Esophagus squamous epithelium (tissue), 5 donors: ENCODE results near the gene PRKAR1B. TPM values are rescaled to one million over a fixed set of nuclear protein-coding genes. Genes with fewer than 3 reads are reported as not detected.

ENCODE experiments used
- DNase-seq: peaks from one replicate; lab custom pipeline; 2025; lab: John Stamatoyannopoulos, UW
- H3K27ac ChIP-seq, 4 donors: fragments of 200-600 bp; sonication (generic); one replicate each; pipeline ENCODE4 v1.5.1; 2016 to 2019; ENCODE audit warnings: mild to moderate bottlenecking in 1 of 4
- H3K27me3 ChIP-seq, 4 donors: fragments of 200-600 bp; sonication (generic); 1 replicate in 3 of 4; 2 replicates in 1 of 4; pipeline versions ENCODE4 v1.5.1 to v1.6.0; 2017 to 2021; ENCODE audit warnings: antibody characterized with exemption in 1 of 4
- H3K36me3 ChIP-seq, 3 donors: fragments of 200-600 bp; sonication (generic); one replicate each; pipeline ENCODE4 v1.5.1; 2016 to 2019
- H3K4me1 ChIP-seq, 3 donors: fragments of 200-600 bp; sonication (generic); one replicate each; pipeline ENCODE4 v1.5.1; 2017 to 2019
- H3K4me3 ChIP-seq, 4 donors: fragments of 200-600 bp; sonication (generic); 1 replicate in 3 of 4; 2 replicates in 1 of 4; pipeline ENCODE4 v1.5.1; 2016 to 2019; ENCODE audit warnings: mild to moderate bottlenecking in 2 of 4, moderate library complexity in 1 of 4
- H3K9me3 ChIP-seq, 3 donors: fragments of 200-600 bp; sonication (generic); one replicate each; pipeline ENCODE4 v1.5.1; 2016 to 2019
- POLR2A ChIP-seq, 4 donors: fragments of 450-650 bp; IDR thresholded peaks; one replicate each; pipeline ENCODE4 v1.6.1; 2017; ENCODE audit warnings: antibody characterized with exemption in 4 of 4, mild to moderate bottlenecking in 4 of 4, moderate library complexity in 3 of 4
- WGBS, 2 donors: methylation state at CpG; one replicate each; pipeline ENCODE4 v1.1.5; 2018; 5-methylcytosine and 5-hydroxymethylcytosine counted together
- intact Hi-C: fragments of 100-400 bp; cut with DNase I; formaldehyde crosslinking; loops from one replicate; pipeline ENCODE4 v1.15.0; 2022
- total RNA-seq, 4 donors: library from RNA; depleted of rRNA; stranded (reverse); fragments of >200 nt; gene quantifications; one replicate each; pipeline ENCODE4 v1.1.0, GENCODE V29; 2016
- TF ChIP-seq, protein P1 (sequence below), 6 experiments: fragments of 450-650 bp in 4 of 6; fragments of 200-600 bp in 2 of 6; sonication (generic) in 2 of 6; IDR thresholded peaks; one replicate each; pipeline ENCODE4 v1.5.1; 2016 to 2019; ENCODE audit warnings: antibody characterized with exemption in 6 of 6, mild to moderate bottlenecking in 4 of 6, moderate library complexity in 4 of 6
- donor health status: DM: yes; HTN: yes; CAD: no.

Gene PRKAR1B
- total RNA-seq, 4 donors from 2014 or later: 10.2 to 13.1 (median 12.5) TPM

DNA sequence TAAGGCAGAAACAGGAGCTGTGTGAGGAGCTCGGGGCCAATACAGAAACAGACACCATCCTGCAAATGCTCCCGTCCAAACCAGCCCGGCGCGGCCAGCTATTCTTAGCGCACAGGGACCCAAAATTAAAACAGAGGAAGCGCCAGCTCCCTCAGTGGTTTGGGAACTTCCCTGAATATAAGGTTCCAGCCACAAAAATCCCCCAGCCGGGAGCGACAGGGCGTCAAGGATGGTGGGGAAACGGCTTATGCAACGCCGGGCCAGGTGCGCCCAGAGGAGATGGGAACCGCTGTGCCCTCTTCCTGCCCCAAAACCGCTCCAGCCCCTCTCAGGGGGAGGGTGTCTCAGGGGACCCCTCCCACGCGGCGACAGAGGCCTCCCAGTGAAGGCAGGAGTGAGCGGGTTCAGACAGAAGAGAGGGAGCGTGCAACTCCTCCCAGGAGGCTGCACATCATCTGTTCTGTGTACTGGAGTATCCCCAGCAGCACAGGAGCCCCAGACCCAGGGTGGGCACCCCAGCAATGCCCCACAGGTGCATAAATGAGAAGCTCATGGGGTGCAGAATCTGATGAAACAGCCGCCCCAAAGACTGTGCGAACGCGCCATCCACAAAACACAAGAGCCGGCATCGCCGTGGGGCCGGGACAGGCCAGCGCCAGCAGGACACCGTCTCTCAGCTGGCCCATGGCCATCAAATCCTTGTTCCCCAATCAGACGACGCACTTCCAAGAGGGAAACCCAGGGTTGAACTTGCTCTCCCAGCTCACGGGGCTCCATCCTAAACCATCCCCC is 133.6 kb downstream of the PRKAR1B start:
- Histone ChIP-seq H3K36me3 (peaks cover 0 to 35% (median 5%) of the 10 kb centered on the region in 3 donors), H3K4me3 (no peak overlapping the region), H3K27ac (peak overlapping the region in 2 of 4 donors; percentile 14 to 25), H3K9me3 (no peaks in the 10 kb centered on the region), H3K4me1 (peaks cover 0 to 20% (median 0%) of the 10 kb centered on the region in 3 donors), H3K27me3 (no peaks in the 10 kb centered on the region)
- 46 to 64% methylated on average over 9 to 15 of the region's 34 CpGs for WGBS, 2 donors
- intact Hi-C loops: no loop called here
- TF ChIP-seq, protein P1, sequence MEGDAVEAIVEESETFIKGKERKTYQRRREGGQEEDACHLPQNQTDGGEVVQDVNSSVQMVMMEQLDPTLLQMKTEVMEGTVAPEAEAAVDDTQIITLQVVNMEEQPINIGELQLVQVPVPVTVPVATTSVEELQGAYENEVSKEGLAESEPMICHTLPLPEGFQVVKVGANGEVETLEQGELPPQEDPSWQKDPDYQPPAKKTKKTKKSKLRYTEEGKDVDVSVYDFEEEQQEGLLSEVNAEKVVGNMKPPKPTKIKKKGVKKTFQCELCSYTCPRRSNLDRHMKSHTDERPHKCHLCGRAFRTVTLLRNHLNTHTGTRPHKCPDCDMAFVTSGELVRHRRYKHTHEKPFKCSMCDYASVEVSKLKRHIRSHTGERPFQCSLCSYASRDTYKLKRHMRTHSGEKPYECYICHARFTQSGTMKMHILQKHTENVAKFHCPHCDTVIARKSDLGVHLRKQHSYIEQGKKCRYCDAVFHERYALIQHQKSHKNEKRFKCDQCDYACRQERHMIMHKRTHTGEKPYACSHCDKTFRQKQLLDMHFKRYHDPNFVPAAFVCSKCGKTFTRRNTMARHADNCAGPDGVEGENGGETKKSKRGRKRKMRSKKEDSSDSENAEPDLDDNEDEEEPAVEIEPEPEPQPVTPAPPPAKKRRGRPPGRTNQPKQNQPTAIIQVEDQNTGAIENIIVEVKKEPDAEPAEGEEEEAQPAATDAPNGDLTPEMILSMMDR (IDR thresholded peaks at IDR 0.05): no peak
- no peak for TF ChIP-seq POLR2A (IDR thresholded peaks at IDR 0.05)
- no peak for DNase-seq

GRCh38 chr7:591856-592628 is 135.0 kb downstream of the PRKAR1B start:
- 95 to 98% methylated on average over 7 to 8 of the region's 42 CpGs for whole genome bisulfite sequencing, 2 donors
- Histone ChIP-seq H3K27me3 (no peaks in the 10 kb centered on the region), H3K9me3 (no peaks in the 10 kb centered on the region), H3K27ac (no peak overlapping the region), H3K4me1 (peaks cover 0 to 26% (median 0%) of the 10 kb centered on the region in 3 donors), H3K4me3 (no peak overlapping the region), H3K36me3 (peaks cover 0 to 40% (median 5%) of the 10 kb centered on the region in 3 donors)
- TF ChIP-seq, protein P1 (IDR thresholded peaks at IDR 0.05): no peak
- no peak for TF ChIP-seq POLR2A (IDR thresholded peaks at IDR 0.05)
- DNase-seq: no peak
- intact Hi-C loops: no loop called here

GRCh38 chr7:590731-591551 is 136.1 kb downstream of the PRKAR1B start:
- Histone ChIP-seq H3K36me3 (peaks cover 0 to 39% (median 3%) of the 10 kb centered on the region in 3 donors), H3K27me3 (no peaks in the 10 kb centered on the region), H3K4me1 (peaks cover 0 to 26% (median 0%) of the 10 kb centered on the region in 3 donors), H3K9me3 (no peaks in the 10 kb centered on the region), H3K27ac (peak overlapping the region in 1 of 4 donors; percentile 48), H3K4me3 (no peak overlapping the region)
- WGBS, 2 donors: 71 to 80% methylated on average over 1 to 11 of the region's 45 CpGs
- no peak for DNase-seq
- intact Hi-C loops: no loop called here
- TF ChIP-seq, protein P1 (IDR thresholded peaks at IDR 0.05): no peak
- TF ChIP-seq POLR2A (IDR thresholded peaks at IDR 0.05): no peak

- Histone ChIP-seq H3K4me1 (peaks cover 0 to 26% (median 0%) of the 10 kb centered on the region in 3 donors), H3K36me3 (peaks cover 0 to 29% (median 0%) of the 10 kb centered on the region in 3 donors), H3K27me3 (no peaks in the 10 kb centered on the region), H3K9me3 (no peaks in the 10 kb centered on the region), H3K4me3 (no peak overlapping the region), H3K27ac (peak overlapping the region in 1 of 4 donors; percentile 48)
- intact Hi-C loops: no loop called here
- WGBS, 2 donors: 68 to 80% methylated on average over 2 to 7 of the region's 30 CpGs
- no peak for TF ChIP-seq POLR2A (IDR thresholded peaks at IDR 0.05)
- TF ChIP-seq, protein P1 (IDR thresholded peaks at IDR 0.05): no peak
- no peak for DNase-seq
Observed at GRCh38 chr7:589781-590575, 137.1 kb downstream of the PRKAR1B start.
